Body of pancreas (tissue), 4 donors: Measurements from ENCODE around the gene RELCH. TPM values are rescaled to one million over a fixed set of nuclear protein-coding genes. Genes with fewer than 3 reads are reported as not detected.

Experiments
- ATAC-seq: fragments of 150-250 bp; one replicate; pipeline ENCODE4 v1.9.1; 2016
- DNase-seq, 4 donors: peaks; one replicate each; pipeline ENCODE4 v3.0.0-alpha.2; 2019
- H3K27ac ChIP-seq, 4 donors: fragments of 200-600 bp; sonication (generic); 1 replicate in 3 of 4; 2 replicates in 1 of 4; pipeline versions ENCODE4 v1.5.1 to v1.6.1; 2016 to 2019; ENCODE audit warnings: mild to moderate bottlenecking in 1 of 4, mixed read lengths in 1 of 4, moderate library complexity in 1 of 4
- H3K27me3 ChIP-seq, 2 donors: fragments of 200-600 bp; sonication (generic); one replicate each; pipeline ENCODE4 v1.6.0; 2016; ENCODE audit warnings: mild to moderate bottlenecking in 1 of 2
- H3K36me3 ChIP-seq, 2 donors: fragments of 200-600 bp; sonication (generic); replicated peaks in 1 of 2; 2 replicates each; pipeline ENCODE4 v1.5.1; 2016; ENCODE audit warnings: low read depth in 2 of 2; ENCODE audit not compliant: insufficient read depth in 1 of 2
- H3K4me1 ChIP-seq: fragments of 200-600 bp; sonication (generic); one replicate; pipeline ENCODE4 v1.6.0; 2016
- H3K4me3 ChIP-seq, 2 donors: fragments of 200-600 bp; sonication (generic); 1 replicate in 1 of 2; 2 replicates in 1 of 2; pipeline ENCODE4 v1.5.1; 2016 to 2019
- H3K9me3 ChIP-seq, 3 donors: fragments of 200-600 bp; sonication (generic); 1 replicate in 2 of 3; 2 replicates in 1 of 3; pipeline ENCODE4 v1.5.1; 2016
- POLR2A ChIP-seq, 3 donors: fragments of 450-650 bp; IDR thresholded peaks; one replicate each; pipeline ENCODE4 v1.6.1; 2016; ENCODE audit warnings: antibody characterized with exemption in 3 of 3, mild to moderate bottlenecking in 2 of 3
- WGBS, 2 donors: methylation state at CpG; one replicate each; pipeline ENCODE4 v1.1.5; 2017; 5-methylcytosine and 5-hydroxymethylcytosine counted together
- intact Hi-C: fragments of 100-400 bp; cut with DNase I; formaldehyde crosslinking; loops from one replicate; pipeline ENCODE4 v1.15.1; 2023
- total RNA-seq, 2 donors: library from RNA; depleted of rRNA; stranded (reverse); fragments of >200 nt; gene quantifications; one replicate each; pipeline ENCODE4 v1.1.0, GENCODE V29; 2016
- TF ChIP-seq, protein P1 (sequence below), 7 experiments: fragments of 450-650 bp in 4 of 7; fragments of 200-600 bp in 3 of 7; sonication (generic) in 3 of 7; IDR thresholded peaks; one replicate each; pipeline ENCODE4 v1.5.1; 2016 to 2019; ENCODE audit warnings: antibody characterized with exemption in 7 of 7

Gene RELCH
- total RNA-seq, 2 donors from 2014 or later, result 13.5 to 51.4 TPM

GRCh38 chr18:62332431-62332830, 145.4 kb downstream of the RELCH start:
- ATAC-seq, result no peak
- H3K9me3 ChIP-seq, result no peaks in the 10 kb centered on the region
- peak overlapping the region in 1 of 4 donors; percentile 14 for H3K27ac ChIP-seq
- TF ChIP-seq POLR2A (IDR thresholded peaks at IDR 0.05), result no peak
- TF ChIP-seq, protein P1, sequence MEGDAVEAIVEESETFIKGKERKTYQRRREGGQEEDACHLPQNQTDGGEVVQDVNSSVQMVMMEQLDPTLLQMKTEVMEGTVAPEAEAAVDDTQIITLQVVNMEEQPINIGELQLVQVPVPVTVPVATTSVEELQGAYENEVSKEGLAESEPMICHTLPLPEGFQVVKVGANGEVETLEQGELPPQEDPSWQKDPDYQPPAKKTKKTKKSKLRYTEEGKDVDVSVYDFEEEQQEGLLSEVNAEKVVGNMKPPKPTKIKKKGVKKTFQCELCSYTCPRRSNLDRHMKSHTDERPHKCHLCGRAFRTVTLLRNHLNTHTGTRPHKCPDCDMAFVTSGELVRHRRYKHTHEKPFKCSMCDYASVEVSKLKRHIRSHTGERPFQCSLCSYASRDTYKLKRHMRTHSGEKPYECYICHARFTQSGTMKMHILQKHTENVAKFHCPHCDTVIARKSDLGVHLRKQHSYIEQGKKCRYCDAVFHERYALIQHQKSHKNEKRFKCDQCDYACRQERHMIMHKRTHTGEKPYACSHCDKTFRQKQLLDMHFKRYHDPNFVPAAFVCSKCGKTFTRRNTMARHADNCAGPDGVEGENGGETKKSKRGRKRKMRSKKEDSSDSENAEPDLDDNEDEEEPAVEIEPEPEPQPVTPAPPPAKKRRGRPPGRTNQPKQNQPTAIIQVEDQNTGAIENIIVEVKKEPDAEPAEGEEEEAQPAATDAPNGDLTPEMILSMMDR (IDR thresholded peaks at IDR 0.05), result no peak
- H3K36me3 ChIP-seq, result no peaks in the 10 kb centered on the region
- no peak overlapping the region for H3K4me3 ChIP-seq
- H3K27me3 ChIP-seq, result no peaks in the 10 kb centered on the region
- peaks cover 10% of the 10 kb centered on the region for H3K4me1 ChIP-seq
- no peak for DNase-seq
- intact Hi-C loops, result no loop called here
- 54 to 75% methylated on average over 3 of the region's 3 CpGs for WGBS, 2 donors

GRCh38 chr18:62332964-62333695, 146.1 kb downstream of the RELCH start:
- Histone ChIP-seq H3K4me3 (no peak overlapping the region), H3K9me3 (no peaks in the 10 kb centered on the region), H3K4me1 (peaks cover 4% of the 10 kb centered on the region), H3K27me3 (no peaks in the 10 kb centered on the region), H3K36me3 (no peaks in the 10 kb centered on the region), H3K27ac (no peak overlapping the region)
- intact Hi-C loops, result no loop called here
- no peak for TF ChIP-seq POLR2A (IDR thresholded peaks at IDR 0.05)
- TF ChIP-seq, protein P1 (IDR thresholded peaks at IDR 0.05), result no peak
- DNase-seq (no peak), ATAC-seq (no peak)
- 76 to 82% methylated on average over 13 of the region's 13 CpGs for WGBS, 2 donors

DNA sequence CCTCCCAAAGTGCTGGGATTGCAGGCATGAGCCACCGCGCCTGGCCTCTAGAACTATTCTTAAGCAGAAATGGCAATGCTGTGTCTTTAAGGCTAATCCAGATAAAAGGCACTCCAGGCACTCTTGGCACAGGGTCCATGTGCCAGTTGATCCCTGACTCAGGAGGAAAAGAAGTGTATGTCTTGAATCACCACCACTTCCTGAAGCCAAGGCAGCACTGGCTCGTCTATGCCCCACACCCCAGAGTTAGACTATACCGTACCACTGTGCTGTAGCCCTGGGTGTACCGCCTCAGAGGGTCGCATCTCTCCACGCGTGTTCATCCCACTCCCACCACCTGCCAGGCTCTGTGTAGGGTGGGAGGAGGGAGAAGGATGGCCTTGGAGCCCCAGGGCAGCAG, 147.1 kb downstream of the RELCH start:
- peaks cover 4% of the 10 kb centered on the region for H3K4me1 ChIP-seq
- H3K9me3 ChIP-seq, result no peaks in the 10 kb centered on the region
- intact Hi-C loops, result no loop called here
- ATAC-seq, result no peak
- no peaks in the 10 kb centered on the region for H3K36me3 ChIP-seq
- H3K4me3 ChIP-seq, result no peak overlapping the region
- H3K27ac ChIP-seq, result no peak overlapping the region
- no peak for DNase-seq
- no peak for TF ChIP-seq POLR2A (IDR thresholded peaks at IDR 0.05)
- TF ChIP-seq, protein P1 (IDR thresholded peaks at IDR 0.05), result no peak
- H3K27me3 ChIP-seq, result no peaks in the 10 kb centered on the region
- WGBS, 2 donors, result 88 to 91% methylated on average over 7 to 8 of the region's 8 CpGs

GRCh38 chr18:62335494-62335893, 148.4 kb downstream of the RELCH start:
- TF ChIP-seq, protein P1 (IDR thresholded peaks at IDR 0.05), result no peak
- no peak for TF ChIP-seq POLR2A (IDR thresholded peaks at IDR 0.05)
- WGBS, 2 donors, result 77 to 80% methylated on average over 5 of the region's 5 CpGs
- DNase-seq, result no peak

DNA sequence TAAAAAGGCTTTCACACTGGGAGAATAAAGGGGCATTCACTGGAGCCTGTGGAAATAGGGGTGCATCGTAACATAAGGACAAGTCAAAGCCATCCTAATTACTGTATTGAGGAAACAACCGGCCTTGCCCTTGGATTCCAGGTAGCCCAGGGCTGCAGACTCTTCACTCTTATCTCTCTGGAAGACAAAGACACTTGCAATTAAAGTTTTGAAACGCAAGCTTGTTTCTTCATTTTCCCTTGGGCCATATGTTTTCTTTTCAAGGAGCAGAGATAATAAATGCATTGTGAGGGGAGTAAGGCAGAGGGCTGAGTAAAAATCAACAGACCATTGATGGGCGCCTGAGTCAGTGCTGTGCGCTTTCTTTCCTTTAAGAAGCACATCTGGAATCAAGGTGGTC, 149.6 kb downstream of the RELCH start:
- no peak for ATAC-seq
- Histone ChIP-seq H3K9me3 (no peaks in the 10 kb centered on the region), H3K36me3 (no peaks in the 10 kb centered on the region), H3K4me1 (peaks cover 4% of the 10 kb centered on the region), H3K4me3 (no peak overlapping the region), H3K27ac (no peak overlapping the region), H3K27me3 (no peaks in the 10 kb centered on the region)
- DNase-seq, result no peak
- 87 to 89% methylated on average over 5 of the region's 5 CpGs for WGBS, 2 donors
- TF ChIP-seq POLR2A (IDR thresholded peaks at IDR 0.05), result no peak
- TF ChIP-seq, protein P1 (IDR thresholded peaks at IDR 0.05), result no peak
- intact Hi-C loops, result no loop called here

More at GRCh38 chr18:62335494-62335893, 148.4 kb downstream of the RELCH start:
- Histone ChIP-seq H3K27me3 (no peaks in the 10 kb centered on the region), H3K36me3 (no peaks in the 10 kb centered on the region), H3K4me3 (no peak overlapping the region), H3K9me3 (no peaks in the 10 kb centered on the region), H3K4me1 (peaks cover 4% of the 10 kb centered on the region), H3K27ac (peak overlapping the region in 1 of 4 donors; percentile 32)
- intact Hi-C loops, result no loop called here
- ATAC-seq, result peak; percentile 12
